ENCODE measurements around the gene RPL28. TPM values are rescaled to one million over a fixed set of nuclear protein-coding genes. Genes with fewer than 3 reads are reported as not detected.

The RPL28 gene
- total and polyA plus RNA-seq, 2 of the 13 experiments (the other 11 are each of a cell fraction or from before 2014, with no cell fraction given): 105 to 420 TPM

DNA sequence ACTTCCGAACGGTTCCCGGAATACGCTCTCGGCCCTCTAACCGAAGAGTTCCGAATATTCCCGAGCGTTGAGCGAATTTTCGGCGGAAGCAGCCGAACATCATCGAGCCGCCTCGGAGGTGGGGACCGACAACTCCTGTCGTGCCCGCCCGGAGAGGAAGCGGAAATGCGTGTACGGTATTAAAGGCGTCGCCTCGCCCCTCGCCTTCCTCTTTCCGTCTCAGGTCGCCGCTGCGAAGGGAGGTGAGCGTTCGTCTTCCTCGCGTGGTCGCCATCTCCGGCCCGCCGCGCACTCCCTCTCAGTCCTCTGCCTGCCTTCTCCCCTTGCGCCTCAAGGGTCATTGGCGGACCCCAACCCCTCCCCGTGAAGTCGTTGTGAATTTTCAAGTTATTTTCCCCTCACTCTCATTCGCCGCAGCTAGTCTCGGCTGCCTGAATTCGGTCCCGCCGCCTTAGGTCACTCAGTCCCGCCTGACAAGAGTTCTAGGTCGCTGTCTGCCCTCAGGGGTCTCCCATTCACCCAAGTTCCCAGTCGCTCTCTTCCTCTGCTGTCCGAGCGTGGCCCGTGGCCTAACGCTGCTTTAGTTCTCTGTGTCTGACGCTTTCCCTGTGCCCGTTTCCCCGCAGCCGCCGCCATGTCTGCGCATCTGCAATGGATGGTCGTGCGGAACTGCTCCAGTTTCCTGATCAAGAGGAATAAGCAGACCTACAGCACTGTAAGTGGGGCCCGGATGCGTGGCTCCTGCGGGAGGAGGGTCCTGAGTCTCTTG lies at the start of gene RPL28 (continued):
- TF ChIP-seq, protein P1, sequence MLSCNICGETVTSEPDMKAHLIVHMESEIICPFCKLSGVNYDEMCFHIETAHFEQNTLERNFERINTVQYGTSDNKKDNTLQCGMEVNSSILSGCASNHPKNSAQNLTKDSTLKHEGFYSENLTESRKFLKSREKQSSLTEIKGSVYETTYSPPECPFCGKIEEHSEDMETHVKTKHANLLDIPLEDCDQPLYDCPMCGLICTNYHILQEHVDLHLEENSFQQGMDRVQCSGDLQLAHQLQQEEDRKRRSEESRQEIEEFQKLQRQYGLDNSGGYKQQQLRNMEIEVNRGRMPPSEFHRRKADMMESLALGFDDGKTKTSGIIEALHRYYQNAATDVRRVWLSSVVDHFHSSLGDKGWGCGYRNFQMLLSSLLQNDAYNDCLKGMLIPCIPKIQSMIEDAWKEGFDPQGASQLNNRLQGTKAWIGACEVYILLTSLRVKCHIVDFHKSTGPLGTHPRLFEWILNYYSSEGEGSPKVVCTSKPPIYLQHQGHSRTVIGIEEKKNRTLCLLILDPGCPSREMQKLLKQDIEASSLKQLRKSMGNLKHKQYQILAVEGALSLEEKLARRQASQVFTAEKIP (CRISPR knock-in tag; IDR thresholded peaks at IDR 0.05; ENCODE audit: borderline replicate concordance): no peak
- TF ChIP-seq ZNF124 (CRISPR knock-in tag; IDR thresholded peaks at IDR 0.05): 0 out of 2 replicates have a peak, but pooled peaks have one; percentile 54
- TF ChIP-seq ZBTB42 (CRISPR knock-in tag; IDR thresholded peaks at IDR 0.05): peak; percentile 50; the same call in 1 of the 2 replicates
- no peak for TF ChIP-seq NONO (IDR thresholded peaks at IDR 0.05)
- TF ChIP-seq NONO (CRISPR knock-in tag; conservative IDR thresholded peaks at IDR 0.05): peak; percentile 90
- TF ChIP-seq TEAD2 (CRISPR knock-in tag; IDR thresholded peaks at IDR 0.05): no peak
- TF ChIP-seq ARID4A (CRISPR knock-in tag; IDR thresholded peaks at IDR 0.05; ENCODE audit: borderline replicate concordance): peak; percentile 88
- TF ChIP-seq, protein P2, sequence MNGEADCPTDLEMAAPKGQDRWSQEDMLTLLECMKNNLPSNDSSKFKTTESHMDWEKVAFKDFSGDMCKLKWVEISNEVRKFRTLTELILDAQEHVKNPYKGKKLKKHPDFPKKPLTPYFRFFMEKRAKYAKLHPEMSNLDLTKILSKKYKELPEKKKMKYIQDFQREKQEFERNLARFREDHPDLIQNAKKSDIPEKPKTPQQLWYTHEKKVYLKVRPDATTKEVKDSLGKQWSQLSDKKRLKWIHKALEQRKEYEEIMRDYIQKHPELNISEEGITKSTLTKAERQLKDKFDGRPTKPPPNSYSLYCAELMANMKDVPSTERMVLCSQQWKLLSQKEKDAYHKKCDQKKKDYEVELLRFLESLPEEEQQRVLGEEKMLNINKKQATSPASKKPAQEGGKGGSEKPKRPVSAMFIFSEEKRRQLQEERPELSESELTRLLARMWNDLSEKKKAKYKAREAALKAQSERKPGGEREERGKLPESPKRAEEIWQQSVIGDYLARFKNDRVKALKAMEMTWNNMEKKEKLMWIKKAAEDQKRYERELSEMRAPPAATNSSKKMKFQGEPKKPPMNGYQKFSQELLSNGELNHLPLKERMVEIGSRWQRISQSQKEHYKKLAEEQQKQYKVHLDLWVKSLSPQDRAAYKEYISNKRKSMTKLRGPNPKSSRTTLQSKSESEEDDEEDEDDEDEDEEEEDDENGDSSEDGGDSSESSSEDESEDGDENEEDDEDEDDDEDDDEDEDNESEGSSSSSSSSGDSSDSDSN (CRISPR knock-in tag; IDR thresholded peaks at IDR 0.05): peak; percentile 86
- no peak for TF ChIP-seq ZNF326 (CRISPR knock-in tag; IDR thresholded peaks at IDR 0.05; ENCODE audit: borderline replicate concordance)
- 0 out of 2 replicates have a peak, but pooled peaks have one; percentile 42 for TF ChIP-seq ZBTB20 (CRISPR knock-in tag; IDR thresholded peaks at IDR 0.05; ENCODE audit: borderline replicate concordance, low read depth)
- TF ChIP-seq ZNF556 (CRISPR knock-in tag; IDR thresholded peaks at IDR 0.05; ENCODE audit: borderline replicate concordance): 0 out of 2 replicates have a peak, but pooled peaks have one; percentile 55
- no peak for TF ChIP-seq SMARCC2 (IDR thresholded peaks at IDR 0.05)
- TF ChIP-seq BRD4 (CRISPR knock-in tag; IDR thresholded peaks at IDR 0.05): peak; percentile 87
- TF ChIP-seq MAF1 (CRISPR knock-in tag; IDR thresholded peaks at IDR 0.05; ENCODE audit: borderline replicate concordance): peak; percentile 77
- TF ChIP-seq, protein P3, sequence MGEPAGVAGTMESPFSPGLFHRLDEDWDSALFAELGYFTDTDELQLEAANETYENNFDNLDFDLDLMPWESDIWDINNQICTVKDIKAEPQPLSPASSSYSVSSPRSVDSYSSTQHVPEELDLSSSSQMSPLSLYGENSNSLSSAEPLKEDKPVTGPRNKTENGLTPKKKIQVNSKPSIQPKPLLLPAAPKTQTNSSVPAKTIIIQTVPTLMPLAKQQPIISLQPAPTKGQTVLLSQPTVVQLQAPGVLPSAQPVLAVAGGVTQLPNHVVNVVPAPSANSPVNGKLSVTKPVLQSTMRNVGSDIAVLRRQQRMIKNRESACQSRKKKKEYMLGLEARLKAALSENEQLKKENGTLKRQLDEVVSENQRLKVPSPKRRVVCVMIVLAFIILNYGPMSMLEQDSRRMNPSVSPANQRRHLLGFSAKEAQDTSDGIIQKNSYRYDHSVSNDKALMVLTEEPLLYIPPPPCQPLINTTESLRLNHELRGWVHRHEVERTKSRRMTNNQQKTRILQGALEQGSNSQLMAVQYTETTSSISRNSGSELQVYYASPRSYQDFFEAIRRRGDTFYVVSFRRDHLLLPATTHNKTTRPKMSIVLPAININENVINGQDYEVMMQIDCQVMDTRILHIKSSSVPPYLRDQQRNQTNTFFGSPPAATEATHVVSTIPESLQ (CRISPR knock-in tag; conservative IDR thresholded peaks at IDR 0.05): 0 out of 2 replicates have a peak, but pooled peaks have one; percentile 57
- TF ChIP-seq RBM22 (optimal IDR thresholded peaks at IDR 0.05; ENCODE audit: low read length): no peak

Data from HepG2 (cell line).